GM18511 (cell line): Measurements from ENCODE around the gene ECI1.
"Not testable (repeated sequence)": the region's sequence is repeated elsewhere in the genome, so short reads cannot be mapped to it uniquely, and the experiment has no call there.

Source experiments
- ATAC-seq: cut with Tn5 transposase; IDR thresholded peaks from one replicate; pipeline ENCODE4 v1.9.1; 2021; ENCODE audit warnings: mild to moderate bottlenecking, moderate library complexity; ENCODE audit not compliant: unreplicated experiment

Gene ECI1

DNA sequence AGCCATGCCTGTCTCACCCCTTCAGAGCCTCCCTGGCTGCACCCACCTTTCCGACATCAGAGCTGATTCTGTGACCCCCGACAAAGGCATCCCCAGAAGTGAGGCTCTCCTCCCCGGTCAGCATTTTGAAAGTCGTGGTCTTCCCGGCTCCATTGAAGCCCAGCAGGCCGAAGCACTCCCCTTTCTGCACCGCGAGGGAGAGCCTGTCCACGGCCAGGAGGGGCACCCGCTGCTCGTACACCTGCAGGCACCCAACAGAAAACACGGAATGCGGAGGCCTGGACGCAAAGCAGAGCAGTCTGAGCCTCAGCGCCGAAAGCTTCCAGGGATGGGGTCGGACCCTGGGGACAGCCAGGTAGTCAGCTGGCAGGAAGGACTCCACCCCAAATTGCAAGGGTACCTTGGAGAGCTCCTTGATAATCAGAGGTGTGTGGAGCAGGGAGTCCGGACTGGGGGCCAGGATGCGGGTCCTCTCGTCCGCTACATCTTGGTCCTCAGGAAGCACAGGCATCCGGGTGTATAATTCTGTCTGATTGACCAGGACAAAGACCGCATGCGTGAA, 29.7 kb upstream of the ECI1 start:
- ATAC-seq = no peak

DNA sequence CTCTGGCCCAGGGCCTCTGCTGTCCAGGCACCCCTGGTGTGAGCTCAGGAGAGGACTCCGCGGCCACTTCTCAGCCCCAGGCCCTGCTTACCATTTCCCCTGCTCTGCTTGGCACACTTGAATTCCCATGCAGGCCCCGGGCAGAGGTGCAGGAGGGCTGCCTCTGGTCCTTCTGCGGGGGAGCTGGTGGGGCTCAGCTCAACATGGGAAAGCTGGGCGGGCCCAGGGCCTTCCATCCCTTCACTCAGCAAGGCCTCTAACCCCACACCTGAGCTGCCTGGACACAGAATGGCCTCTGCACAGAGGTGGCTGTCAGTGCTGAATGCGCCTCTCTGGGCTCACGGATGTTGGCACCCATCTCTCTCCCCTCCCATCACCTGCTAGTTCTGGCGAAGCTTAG, 29.1 kb upstream of the ECI1 start:
- no peak for ATAC-seq

DNA sequence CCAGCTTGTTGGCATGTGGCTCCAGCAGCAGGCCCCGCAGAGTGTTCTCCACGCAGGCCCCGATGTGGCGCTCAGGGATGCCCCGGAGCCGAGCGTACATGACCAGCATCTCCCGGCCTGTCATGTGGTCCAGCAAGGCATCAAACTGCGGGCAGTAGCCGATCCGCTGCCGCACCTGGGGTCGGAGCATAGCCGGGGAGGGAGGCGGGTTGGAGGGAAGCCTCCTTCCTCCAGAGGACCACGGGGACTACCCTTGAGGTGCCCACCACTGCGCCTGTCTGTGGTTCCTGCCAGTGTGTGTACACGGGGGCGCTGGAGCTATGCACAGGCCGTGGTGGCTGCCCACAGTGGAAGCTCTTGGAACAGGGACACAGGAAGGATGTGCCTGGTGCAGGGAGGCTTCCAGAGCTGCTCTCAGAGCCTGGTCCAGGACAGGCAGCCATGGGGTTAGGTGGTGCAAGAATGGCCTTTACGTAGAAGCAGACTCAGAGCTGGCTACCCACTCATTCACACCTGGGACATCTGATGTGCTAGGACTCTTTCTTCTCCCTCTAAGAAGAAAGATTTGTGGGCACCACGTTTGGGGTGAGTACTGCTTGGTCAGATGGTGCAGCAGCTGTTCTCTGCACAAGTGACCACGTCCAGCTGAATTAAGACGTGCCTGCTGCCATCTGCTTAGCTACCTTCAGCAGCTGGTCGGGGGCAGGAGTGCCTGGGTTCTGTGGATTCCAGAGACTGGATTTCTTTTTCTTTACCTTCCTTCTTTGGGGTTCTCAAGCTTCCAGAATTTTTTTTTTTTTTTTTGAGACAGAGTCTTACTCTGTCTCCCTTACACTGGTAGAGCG, 27.8 kb upstream of the ECI1 start:
- no peak for ATAC-seq

DNA sequence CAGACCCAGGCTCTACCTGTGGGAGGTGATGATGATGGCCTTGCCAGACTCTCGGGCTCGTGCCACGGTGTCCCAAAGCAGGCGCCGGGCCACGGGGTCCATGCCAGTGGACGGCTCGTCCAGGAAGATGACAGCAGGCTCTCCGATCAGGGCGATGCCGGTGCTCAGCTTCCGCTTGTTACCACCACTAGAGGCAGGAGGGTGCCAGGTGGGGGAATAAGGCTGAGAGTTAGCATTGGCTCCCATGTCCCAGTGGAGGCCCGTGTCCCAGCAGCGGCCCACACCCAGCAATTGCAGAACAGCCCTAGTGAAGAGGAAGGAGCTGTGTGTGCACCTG, 26.9 kb upstream of the ECI1 start:
- ATAC-seq = no peak

DNA sequence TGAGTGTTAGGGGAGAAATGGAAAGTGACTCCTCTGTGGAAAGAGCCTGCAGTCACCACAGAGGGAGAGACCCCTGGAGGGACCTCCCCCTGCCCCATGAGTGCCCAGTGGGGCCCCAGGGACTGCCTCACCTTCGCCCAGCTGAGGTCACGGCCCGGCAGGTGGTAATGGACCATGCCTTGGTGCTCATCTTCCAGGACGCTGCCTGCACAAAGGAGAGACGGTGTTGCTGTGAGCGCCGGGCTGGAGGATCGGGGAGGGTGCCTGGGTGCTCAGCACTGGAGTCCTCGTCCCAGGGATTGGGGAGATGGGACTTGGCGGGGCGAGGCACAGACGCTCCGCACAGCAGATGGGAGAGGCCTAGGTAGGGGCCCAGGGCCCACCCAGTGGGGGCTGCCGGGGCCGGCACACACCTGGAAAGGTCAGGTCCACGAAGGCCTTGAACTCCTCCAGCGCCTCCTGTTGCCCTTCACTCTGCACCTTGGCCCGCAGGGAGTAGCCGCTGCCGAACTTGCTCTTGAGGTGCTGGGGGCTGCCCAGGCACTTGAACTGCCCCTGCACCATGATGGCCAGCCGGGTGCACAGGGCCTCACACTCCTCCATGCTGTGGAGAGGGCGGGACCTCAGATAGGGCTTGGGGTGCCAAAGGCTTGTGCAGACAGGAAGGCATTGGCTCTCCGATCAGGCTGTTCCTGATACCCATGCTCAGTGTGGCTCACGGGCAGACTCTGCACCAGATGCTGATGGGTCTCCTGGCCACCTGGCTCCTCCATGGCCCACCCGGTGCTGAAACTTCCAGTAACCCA, 26.3 kb upstream of the ECI1 start:
- no peak for ATAC-seq

DNA sequence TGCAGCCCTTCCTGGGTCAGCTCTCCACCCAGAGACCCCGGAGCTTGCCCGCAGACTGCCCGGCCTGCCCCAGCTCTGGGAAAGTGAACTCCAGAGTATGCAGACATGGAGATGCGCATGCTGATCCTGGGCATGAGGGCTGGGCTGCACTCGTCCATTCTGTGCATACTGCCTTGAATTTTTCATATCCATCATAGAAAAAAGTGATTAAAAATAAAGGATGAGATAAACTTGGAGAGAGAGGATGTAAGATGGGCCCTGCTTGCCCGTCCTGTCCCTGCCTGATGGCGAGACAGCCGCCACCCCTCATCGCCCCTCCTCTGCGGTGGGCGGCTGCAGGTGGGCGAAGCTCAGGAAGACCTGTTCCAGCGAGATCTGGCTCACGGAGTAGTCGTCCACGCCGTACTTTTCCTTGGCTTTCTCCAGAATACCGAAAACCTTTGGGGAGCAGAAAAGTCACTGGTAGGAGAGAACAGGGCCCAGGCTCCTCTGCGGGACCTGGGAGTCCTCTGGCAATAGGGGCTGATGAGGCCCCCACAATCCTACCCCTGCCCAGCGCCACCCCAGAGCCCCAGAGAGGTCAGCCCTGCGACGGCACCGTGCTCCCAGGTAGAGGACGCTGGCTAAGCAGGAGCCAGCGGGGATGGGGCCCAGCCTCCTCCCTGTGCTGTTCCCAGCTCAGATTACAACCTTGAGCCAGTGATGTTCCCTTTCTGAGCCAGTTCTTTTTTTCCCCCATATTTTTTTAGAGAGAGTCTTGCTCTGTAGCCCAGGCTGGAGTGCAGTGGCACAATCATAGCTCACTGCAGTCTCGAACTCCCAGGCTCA, 25.2 kb upstream of the ECI1 start:
- no peak for ATAC-seq

DNA sequence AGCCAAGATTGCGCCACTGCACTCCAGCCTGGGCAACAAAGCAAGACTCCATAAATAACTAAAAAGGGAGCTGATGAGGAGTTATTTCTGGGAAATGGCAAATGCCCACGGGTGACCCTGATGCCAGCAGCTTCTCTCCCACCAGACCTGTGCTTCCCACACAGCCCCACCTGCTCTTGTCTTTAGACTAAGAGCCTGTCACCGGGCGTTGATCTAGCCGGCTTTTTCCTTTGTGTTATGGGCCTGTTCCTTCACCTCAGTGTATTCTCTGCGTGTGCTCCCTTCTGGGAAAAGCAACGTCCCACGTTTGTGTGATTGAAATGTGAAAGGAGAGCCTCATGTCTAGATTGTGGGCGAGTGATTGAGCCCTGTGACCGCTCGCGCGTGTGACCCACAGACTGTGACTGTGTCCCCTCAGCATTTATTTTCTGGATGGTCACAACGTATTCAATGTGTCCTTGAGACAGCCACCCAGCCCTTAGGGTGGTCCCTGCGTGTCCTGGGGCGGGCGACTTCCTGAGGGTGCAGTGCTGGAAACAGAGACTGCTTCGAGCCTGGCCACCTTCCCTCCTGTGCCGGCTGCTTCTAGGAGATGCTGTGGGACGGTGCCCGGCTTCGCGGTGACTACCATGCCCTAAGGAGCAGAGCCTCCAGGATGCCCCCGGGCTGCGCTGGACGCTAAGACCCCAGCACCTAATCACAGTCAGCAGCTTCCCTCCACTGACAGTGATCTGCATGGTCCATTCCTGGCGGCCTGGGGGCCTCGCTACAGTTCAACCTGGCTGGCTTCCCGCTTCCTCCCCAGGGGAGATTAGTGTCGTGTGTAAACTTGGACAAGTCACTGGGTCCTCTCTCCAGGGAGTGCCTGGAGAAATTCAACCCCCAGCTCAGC, 24.3 kb upstream of the ECI1 start:
- ATAC-seq = no peak

DNA sequence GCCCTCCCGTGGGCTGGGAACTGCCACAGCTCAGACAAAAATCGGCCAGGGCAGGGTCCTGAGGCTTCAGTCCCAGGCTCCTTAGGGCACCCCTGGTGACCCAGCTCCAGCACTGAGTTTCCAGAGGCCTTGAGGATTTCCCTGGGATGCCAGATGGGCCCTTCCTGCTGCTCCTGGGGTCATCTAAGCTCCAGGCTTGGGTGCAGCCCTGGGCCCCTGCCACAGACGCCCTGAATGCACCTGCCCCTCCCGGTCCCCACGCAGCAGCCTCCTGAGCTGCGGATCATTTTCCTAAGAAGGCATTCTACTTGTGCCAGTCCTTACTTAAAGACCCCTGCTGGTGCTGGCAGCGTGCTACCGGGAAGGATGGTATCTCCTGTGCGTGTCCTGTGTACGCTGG, 22.5 kb upstream of the ECI1 start:
- no peak for ATAC-seq

DNA sequence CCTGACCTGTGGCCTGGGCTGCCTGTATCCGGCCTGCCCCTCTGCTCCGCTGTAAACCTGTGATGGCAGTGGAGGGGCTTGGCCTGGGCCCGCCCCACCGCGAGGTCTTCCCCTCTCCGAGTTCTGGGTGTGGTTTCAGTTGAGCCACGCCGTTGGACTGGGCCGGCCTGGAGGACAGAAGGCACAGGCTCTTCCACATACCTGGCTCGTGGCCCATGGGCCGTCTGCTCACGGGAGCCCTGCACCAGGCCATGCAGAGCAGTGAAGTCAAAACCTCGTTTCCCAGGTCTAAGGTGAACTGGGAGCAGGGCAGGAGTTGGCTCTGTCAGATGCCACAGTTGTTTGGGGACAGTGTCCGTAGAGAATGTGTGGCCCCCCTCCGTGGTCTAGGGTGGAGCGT, 22.1 kb upstream of the ECI1 start:
- no peak for ATAC-seq

DNA sequence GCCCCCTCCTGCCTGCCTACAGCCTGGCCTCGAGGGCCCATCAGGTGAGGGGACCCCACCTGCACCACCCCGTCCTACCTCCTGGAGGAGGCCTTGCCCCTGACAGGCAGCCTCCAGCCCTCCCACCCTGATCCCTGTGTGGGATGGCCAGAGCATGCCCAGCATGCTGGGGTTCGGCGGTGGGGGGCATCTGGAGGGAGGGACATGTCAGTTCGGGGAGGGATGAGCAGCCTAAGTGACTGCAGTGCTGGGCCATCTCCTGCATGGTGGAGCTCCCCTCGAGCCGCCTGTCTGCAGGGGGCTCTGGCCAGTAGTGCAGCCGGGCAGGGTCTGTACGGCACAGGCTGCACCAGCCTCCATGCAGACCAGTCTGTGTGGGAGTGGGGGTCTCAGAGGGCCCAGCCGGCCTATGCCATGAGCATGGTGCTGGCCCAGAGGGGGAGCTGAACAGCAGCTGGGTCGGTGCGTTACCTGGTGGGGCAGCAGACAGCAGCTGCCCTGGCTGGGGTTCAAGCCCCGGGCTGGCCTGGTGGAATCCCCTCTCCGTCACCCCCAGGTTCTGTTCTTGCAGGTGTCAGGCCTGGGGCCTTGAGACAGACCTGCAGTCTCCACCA, 20.6 kb upstream of the ECI1 start:
- no peak for ATAC-seq

DNA sequence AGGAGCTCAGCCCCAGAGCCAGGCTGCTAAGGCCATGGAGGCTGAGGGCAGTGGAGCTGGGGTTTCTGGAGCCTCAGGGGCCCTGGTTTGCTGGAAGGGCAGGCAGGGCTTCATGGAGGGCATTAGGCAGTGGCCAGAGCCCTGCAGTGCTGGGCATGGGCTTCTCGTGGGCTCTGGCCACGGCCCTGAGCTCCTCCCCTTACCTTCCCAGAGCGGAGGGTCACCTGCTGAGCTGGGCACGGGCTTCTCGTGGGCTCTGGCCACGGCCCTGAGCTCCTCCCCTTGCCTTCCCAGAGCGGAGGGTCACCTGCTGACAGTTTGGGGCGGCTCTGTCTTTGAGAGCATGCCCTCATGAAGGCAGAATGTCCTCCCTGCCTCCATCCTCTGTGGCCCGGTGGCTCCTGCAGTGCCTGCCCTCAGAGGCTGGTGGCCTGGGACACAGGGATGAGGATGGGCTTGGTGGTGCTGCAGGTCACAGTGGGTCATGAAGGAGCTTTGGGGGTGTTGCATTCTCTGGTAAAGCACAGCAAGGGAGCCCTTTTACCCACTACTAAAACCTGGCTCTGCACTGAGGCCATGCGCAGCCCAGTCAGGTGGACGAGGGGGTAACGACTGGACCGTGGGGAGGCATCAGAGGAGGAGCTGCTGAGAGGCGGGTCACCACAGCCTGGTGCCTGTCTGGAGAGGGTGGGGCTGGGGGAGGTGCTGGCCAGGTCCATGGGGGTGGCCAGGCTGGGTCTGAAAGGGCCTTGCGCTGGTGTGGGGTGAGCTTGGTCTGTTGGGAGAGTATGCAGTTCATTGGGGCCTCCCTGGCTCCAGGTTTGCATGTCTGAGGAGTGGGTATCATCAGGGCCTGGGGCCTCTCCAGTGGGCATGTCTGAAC, 19.4 kb upstream of the ECI1 start:
- no peak for ATAC-seq

DNA sequence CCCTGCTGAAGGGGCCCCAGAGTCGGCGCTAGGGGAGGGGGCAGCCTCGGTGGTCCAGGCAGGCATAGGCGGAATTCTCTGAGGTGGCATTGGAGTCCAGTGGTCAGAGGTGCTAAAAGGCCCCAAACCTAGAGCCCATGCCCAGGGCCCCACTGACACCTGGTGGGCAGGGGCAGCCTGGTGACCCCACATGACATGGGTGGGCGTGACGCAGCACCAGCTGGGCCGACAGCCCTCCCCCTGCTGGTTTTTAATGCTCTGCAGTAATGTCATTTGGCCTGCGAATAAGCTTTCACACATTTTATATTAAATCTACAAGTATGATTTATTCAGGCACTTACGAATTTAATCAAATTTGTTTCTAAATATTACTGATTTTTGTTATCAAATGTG, 18.7 kb upstream of the ECI1 start:
- ATAC-seq = no peak

DNA sequence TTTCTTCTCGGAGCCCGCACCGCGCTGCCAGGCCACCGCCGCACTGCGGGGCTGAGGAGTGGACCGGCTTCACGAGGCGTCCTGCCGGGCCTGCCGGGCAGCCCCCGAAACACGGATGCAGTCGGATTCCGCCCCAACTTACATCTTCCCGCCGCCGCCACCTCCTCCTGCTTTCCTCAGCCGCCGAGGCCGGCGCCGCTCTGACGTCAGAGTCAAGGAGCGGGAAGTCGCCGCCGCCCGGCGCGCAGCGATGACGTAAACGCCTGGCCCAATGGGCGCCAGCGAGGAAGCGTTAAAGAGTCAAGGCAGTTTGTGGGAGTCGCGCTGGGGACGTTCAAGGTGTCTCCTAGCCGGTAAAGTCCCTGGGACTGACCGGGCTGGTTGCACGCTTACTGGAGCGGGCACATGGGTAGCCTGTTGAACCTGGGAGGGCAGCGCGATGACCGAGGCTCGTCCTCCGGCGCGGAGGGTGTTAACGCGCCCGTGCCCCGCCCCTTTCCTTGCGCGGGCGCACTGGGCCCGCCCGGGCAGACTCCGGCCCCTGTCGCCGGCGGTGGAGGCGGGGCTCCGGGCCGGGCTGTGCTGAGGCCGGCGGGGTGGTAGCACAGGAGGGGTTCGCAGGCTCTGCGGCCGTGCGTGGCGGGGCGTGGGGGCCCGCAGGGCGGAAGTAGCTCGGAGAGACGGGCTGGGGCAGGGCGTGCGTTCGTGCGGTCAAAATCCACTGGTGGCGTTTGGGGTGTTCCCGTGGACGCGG, 16.7 kb upstream of the ECI1 start, which contains the start of gene RNPS1:
TSS of gene RNPS1 (minus strand) at position 214 of the 754 bp plus-strand sequence. CDS start 3,483 bp downstream, outside the sequence.
- ATAC-seq = peak; percentile 85

DNA sequence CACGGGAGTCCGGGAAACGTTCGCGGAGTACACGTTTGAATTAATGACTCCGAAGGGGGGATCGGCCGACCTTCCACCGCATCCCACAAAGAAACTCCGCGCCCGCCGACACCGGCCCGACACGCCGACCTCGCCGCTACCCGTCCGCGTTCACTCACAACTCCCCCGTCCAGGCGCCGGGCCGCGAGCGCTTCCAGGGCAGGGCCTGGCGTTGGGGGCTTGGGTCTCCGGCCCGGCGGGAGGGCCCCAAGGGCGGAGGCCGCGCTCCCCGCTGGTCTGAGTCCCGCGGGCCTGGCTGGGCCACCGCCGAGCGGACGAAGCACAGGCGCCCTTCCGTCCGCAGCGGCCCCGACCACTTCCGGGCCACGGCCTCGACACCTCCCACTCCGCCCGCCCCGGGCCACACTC, 16.1 kb upstream of the ECI1 start:
- ATAC-seq = peak; percentile 64

DNA sequence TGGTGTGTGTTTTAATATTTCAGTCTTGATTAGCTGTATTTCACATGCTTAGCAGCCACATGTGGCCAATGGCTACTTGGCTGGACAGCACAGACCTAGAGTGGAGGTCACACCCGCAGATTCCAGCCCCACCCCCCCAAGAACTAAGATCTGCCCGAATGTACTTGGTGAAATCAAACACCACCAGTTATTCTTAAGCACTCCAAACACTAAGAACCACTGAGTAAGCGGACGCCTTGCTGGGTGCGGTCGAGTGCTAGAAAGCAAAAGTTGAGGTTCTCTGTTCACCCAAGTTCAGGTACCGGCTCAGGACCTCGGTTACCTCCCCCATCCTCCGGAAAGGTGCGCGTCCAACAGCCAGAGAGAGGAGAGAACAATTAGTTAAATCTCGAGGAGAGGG, 15.5 kb upstream of the ECI1 start:
- ATAC-seq = not testable (repeated sequence)

DNA sequence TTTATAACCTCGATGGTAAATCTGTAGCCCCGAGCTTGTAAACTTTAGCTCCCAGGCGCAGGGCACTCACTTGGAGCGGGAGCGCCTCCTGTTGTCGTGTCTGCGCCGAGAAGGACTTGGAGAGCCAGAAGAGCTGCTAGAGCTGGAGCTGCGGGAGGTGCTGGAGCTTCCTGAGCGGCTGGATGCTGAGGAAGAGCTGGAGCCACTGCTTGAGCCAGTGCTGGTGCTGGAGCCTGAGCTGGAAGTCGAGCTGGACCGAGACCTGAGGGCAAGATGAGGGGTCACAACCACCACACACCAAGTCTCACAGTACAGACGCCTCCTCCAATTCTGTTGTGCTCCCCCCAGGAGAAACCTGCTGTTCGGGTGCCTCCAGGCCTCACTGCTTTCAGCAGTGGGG, 11.6 kb upstream of the ECI1 start:
- not testable (repeated sequence) for ATAC-seq

DNA sequence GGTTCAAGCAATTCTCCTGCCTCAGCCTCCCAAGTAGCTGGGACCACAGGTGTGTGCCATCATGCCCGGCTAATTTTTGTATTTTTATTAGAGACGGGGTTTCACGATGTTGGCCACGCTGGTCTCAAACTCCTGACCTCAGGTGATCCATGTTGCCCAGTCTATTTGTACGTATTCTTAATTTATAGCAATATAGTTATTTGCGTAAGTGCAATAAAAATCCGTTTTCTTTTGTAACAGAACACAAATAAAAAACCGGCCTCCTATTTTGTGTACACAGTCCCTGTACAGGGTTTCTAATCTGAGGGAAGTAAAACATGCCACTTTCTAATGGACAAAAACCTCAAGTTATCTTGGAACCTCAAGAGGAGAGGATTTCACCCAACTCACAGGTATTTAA, 8.9 kb upstream of the ECI1 start:
- no peak for ATAC-seq

DNA sequence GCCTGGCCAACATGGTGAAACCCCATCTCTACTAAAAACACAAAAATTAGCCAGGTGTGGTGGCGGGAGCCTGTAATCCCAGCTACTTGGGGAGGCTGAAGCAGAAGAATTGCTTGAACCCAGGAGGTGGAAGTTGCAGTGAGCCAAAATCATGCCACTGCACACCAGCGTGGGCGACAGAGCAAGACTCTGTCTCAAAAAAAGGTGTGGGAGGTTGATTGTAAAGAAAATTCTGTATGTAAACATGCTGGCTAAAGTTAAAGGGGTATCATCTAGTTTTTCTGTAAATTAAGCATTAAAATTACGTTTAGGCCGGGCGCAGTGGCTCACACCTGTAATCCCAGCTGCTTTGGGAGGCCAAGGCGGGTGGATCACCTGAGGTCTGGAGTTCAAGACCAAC, 7.1 kb upstream of the ECI1 start:
- ATAC-seq = not testable (repeated sequence)
